ENCODE data around the gene LDLRAP1.

GRCh38 chr1:25527226-25527846 is 16.1 kb upstream of the LDLRAP1 start:
- TF ChIP-seq GATA2 (IDR thresholded peaks at IDR 0.05; ENCODE audit: low read depth, low read length) (no peak), GATA3 (IDR thresholded peaks at IDR 0.05; ENCODE audit: low read depth, low read length) (no peak)
